GM12875 (cell line): ENCODE measurements around the gene SRSF3.

ENCODE experiments used
- H3K4me3 ChIP-seq: one replicate; pipeline ENCODE4 v1.5.1; 2011; ENCODE audit warnings: low read depth, low read length, control low read depth
- CTCF ChIP-seq: IDR thresholded peaks from 2 replicates; pipeline ENCODE4 v1.5.1; 2011; ENCODE audit warnings: low read depth, mild to moderate bottlenecking, control low read depth, inconsistent platforms, low read length, moderate library complexity, borderline replicate concordance; ENCODE audit not compliant: insufficient read depth

The SRSF3 gene

GRCh38 chr6:36592221-36592655 is 1.9 kb upstream of the SRSF3 start:
- no peak overlapping the region for H3K4me3 ChIP-seq
- TF ChIP-seq CTCF: no peak

- peak overlapping the region; percentile 26 for H3K4me3 ChIP-seq
- TF ChIP-seq CTCF: no peak
Observed at GRCh38 chr6:36593569-36594028, 563 bp upstream of the SRSF3 start.

GRCh38 chr6:36594816-36595643 is 868 bp downstream of the SRSF3 start:
- TF ChIP-seq CTCF: no peak

GRCh38 chr6:36596356-36596755 is 2.2 kb downstream of the SRSF3 start:
- no peak for TF ChIP-seq CTCF
- H3K4me3 ChIP-seq: peak overlapping the region; percentile 75

More at GRCh38 chr6:36594816-36595643, 868 bp downstream of the SRSF3 start:
- H3K4me3 ChIP-seq: peak overlapping the region; percentile 75

GRCh38 chr6:36597775-36598174 is 3.6 kb downstream of the SRSF3 start:
- no peak for TF ChIP-seq CTCF
- H3K4me3 ChIP-seq: no peak overlapping the region

- no peak overlapping the region for H3K4me3 ChIP-seq
- TF ChIP-seq CTCF: no peak
Observed at GRCh38 chr6:36598326-36598725, 4.2 kb downstream of the SRSF3 start.

- no peak overlapping the region for H3K4me3 ChIP-seq
- no peak for TF ChIP-seq CTCF
Observed at GRCh38 chr6:36598739-36599318, 4.7 kb downstream of the SRSF3 start.
